GM10248 (cell line): ENCODE results near the gene NFASC.

Experiments
- CTCF ChIA-PET: fragments of 300-600 bp; sonication (Branson Sonifier 250); formaldehyde crosslinking; extraction: SDS; loops from one replicate; lab custom pipeline; 2021; ENCODE audit warnings: antibody characterized with exemption; lab: Yijun Ruan, JAX
- POLR2A ChIA-PET: fragments of 350-650 bp; sonication (Branson Sonifier 250); formaldehyde crosslinking; extraction: SDS; loops from one replicate; lab custom pipeline; 2020; ENCODE audit warnings: antibody characterized with exemption; lab: Yijun Ruan, JAX
- DNase-seq: peaks from one replicate; pipeline ENCODE4 v3.0.0; 2012; ENCODE audit errors: extremely low spot score
- TF ChIP-seq, protein P1 (sequence below): IDR thresholded peaks from 2 replicates; pipeline ENCODE4 v1.5.1; 2012; ENCODE audit warnings: mild to moderate bottlenecking, low read depth; ENCODE audit errors: extremely low read depth, missing control alignments, control extremely low read depth

NFASC gene

DNA sequence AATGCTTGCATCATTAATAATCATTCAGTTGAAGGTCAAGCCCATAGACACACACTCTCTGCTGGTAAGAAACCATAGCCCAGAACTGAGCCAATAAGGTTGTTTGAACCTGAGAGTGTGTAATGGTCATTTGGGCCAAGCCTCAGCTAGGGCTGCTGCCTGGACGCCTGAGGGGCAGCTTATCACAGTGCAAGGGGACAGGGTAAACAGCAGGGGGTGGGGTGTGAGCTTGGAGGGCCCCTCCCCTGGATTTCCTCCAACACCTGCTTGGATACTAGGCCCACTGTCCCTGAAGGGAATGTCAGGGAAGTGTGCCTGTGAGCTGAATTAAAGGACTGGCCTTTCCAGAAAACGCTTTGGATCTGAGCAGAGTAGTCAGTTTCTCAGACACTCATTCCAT lies 147.7 kb downstream of the NFASC start:
- no peak for DNase-seq
- ChIA-PET POLR2A (no interaction called here), CTCF (interaction anchor here (1.2 to 1.8 kb wide), 4 partner anchors 10 to 44 kb away, joined by 3 to 10 read pairs (median 5); no protein-coding TSS in a partner anchor)
- TF ChIP-seq, protein P1, sequence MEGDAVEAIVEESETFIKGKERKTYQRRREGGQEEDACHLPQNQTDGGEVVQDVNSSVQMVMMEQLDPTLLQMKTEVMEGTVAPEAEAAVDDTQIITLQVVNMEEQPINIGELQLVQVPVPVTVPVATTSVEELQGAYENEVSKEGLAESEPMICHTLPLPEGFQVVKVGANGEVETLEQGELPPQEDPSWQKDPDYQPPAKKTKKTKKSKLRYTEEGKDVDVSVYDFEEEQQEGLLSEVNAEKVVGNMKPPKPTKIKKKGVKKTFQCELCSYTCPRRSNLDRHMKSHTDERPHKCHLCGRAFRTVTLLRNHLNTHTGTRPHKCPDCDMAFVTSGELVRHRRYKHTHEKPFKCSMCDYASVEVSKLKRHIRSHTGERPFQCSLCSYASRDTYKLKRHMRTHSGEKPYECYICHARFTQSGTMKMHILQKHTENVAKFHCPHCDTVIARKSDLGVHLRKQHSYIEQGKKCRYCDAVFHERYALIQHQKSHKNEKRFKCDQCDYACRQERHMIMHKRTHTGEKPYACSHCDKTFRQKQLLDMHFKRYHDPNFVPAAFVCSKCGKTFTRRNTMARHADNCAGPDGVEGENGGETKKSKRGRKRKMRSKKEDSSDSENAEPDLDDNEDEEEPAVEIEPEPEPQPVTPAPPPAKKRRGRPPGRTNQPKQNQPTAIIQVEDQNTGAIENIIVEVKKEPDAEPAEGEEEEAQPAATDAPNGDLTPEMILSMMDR = no peak

DNA sequence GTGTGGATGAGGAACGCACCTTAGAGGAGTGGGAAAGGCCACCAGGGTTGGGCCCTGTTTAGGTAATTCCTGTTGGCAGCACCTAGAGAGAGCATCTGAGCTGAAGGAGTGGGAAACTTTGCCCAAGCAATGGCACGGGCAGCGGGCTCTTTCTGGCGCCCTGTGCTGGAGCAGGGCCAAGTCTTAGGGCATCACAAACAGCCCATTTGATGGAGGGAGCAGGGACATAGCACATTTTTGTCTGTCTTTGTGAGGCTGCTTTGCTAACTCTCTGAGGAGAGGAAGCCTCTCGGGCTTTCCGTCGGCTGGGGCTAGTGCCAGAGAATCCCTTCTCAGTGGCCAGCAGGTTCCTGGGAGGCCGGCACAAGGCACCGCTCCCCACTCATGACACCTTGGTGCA lies 149.8 kb downstream of the NFASC start:
- POLR2A ChIA-PET = no interaction called here
- TF ChIP-seq, protein P1 = no peak
- CTCF ChIA-PET = interaction anchor here (1.4 to 2.5 kb wide), 2 partner anchors 13 to 41 kb away, joined by 4 to 10 read pairs; no protein-coding TSS in a partner anchor
- DNase-seq = no peak

DNA sequence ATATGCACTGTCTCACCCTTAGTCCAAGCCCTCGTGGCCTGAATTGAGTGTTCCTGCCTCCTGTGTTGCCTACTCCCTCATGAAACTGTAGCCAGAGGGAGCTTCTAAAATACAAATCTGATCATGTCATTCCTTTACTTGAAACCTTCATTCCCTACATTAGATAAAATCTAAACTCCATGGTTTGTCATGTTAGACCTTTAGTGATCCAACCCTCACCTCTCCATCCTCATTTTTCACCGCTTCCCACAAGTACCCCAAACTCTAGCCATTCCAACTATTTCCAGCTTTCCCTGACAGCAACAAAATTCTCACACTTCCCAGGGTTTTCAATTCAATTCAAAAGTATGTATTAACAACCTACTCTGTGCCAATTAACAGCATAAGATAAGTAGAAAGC lies 154.0 kb downstream of the NFASC start:
- ChIA-PET POLR2A (no interaction called here), CTCF (no interaction called here)
- TF ChIP-seq, protein P1 = no peak
- no peak for DNase-seq

DNA sequence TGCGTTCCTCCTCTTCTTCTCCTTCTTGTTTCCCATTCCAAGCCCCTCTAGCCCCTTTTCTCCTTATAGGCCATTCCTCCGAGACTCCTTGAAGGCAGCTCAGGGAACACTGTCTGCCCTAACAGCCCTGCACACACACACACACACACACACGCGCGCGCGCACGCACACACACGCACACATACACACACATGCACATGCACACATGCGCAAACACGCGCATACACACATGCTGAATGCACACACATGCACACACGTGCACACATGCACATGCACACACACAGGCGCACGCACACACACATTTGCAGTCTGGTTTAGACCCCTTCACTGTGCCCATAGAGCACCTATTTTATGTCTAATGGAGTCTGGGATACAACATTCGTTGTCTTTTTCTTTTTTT lies 154.6 kb downstream of the NFASC start:
- POLR2A ChIA-PET = no interaction called here
- TF ChIP-seq, protein P1 = no peak
- CTCF ChIA-PET = no interaction called here
- DNase-seq = no peak

DNA sequence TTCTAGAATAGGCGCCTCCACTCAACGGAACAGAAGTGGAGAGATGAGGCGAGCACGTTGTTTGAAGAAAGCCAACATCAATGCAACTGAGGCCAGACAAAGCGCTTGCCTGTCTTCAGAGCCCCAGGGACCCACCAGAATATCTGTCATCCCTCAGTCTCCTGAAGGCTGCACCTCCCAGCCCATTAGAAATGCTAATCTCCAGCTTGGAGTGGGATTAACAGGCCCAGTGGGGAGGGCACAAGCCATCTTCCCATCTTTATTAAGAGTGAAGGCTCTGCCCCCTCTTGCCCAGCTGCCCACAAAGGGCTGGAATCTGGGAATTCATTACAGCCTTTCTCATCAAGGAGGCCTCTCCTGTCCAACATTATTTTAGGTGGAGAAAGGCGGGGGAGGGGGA lies 155.5 kb downstream of the NFASC start:
- no peak for DNase-seq
- TF ChIP-seq, protein P1 = no peak
- ChIA-PET POLR2A (no interaction called here), CTCF (interaction anchor here (1.3 kb wide), 1 partner anchor 37 kb away, joined by 3 read pairs; no protein-coding TSS in a partner anchor)

DNA sequence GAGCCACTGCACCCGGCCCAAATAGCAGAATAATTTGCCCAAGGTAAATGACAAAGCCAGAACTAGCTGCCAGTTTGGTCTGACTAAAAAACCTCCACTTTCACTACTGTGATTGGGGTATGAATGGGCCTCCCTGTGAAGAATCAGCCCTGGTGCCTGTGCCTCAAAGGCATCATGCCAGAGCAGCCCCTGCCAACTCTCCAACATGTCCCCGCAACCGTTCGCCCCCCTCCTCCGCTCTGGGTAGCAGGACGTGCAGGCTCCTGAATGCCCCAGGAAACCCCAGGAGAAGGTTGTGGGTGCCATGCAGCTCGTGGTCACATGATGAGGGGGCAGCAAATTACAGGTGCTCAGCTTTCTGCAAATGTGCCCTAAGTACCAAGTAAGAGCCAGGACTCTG lies 157.7 kb downstream of the NFASC start:
- DNase-seq = no peak
- TF ChIP-seq, protein P1 = no peak
- CTCF ChIA-PET = interaction anchor here (0.8 to 2.7 kb wide), 2 partner anchors 9 to 11 kb away, joined by 3 to 7 read pairs; no protein-coding TSS in a partner anchor
- POLR2A ChIA-PET = no interaction called here

DNA sequence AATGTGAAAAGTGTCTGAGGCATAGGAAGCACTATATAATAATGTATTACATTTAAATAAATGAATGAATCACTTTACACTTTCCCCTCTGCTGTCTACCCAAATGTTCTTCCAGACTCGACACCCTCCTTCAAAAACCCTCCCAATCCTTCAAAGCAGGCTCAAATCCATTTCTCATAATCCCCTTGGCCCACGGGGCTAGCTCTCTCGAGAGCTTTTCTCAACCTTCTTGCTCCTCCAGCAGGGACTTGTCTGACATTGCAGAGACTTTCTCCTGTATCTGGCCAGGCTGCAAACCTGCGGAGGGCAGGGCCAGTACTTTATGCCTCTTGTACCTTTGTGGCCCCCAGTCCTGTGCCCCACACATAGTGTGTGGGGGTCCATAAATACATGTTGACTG lies 158.3 kb downstream of the NFASC start:
- DNase-seq = no peak
- ChIA-PET CTCF (interaction anchor here (2.7 kb wide), 1 partner anchor 10 kb away, joined by 7 read pairs; no protein-coding TSS in a partner anchor), POLR2A (no interaction called here)
- TF ChIP-seq, protein P1 = no peak
